ENCODE data around the gene ZNF618. TPM values are rescaled to one million over a fixed set of nuclear protein-coding genes. Genes with fewer than 3 reads are reported as not detected.
A peak's percentile ranks its signal among the peaks of the same experiment; 100 is the strongest.

ZNF618 gene
- total RNA-seq, 2 donors from 2014 or later = 0.33 to 1.4 TPM

GRCh38 chr9:113888976-113889375 is 12.9 kb downstream of the ZNF618 start:
- no peaks in the 10 kb centered on the region for H3K36me3 Mint-ChIP-seq
- no peaks in the 10 kb centered on the region for H3K9me3 Mint-ChIP-seq
- DNase-seq (ENCODE audit: low spot score) (no peak), ATAC-seq (no peak)
- no peak overlapping the region for H3K4me3 Mint-ChIP-seq
- peaks cover 13 to 20% of the 10 kb centered on the region in 2 donors for H3K4me1 Mint-ChIP-seq (ENCODE audit: low read depth in 2 of 2)
- H3K27me3 Mint-ChIP-seq = no peaks in the 10 kb centered on the region
- H3K27ac Mint-ChIP-seq = no peak overlapping the region

- no peaks in the 10 kb centered on the region for H3K9me3 Mint-ChIP-seq
- no peak overlapping the region for H3K4me3 Mint-ChIP-seq
- ATAC-seq = no peak
- no peaks in the 10 kb centered on the region for H3K27me3 Mint-ChIP-seq
- H3K36me3 Mint-ChIP-seq = no peaks in the 10 kb centered on the region
- H3K27ac Mint-ChIP-seq = no peak overlapping the region
- H3K4me1 Mint-ChIP-seq (ENCODE audit: low read depth in 2 of 2) = peaks cover 10 to 17% of the 10 kb centered on the region in 2 donors
- DNase-seq (ENCODE audit: low spot score) = no peak
These were observed 14.6 kb downstream of the ZNF618 start for GRCh38 chr9:113890704-113891103.

GRCh38 chr9:113892861-113893491 is 16.9 kb downstream of the ZNF618 start:
- Mint-ChIP-seq H3K27me3 (no peaks in the 10 kb centered on the region), H3K9me3 (no peaks in the 10 kb centered on the region), H3K36me3 (no peaks in the 10 kb centered on the region), H3K4me3 (no peak overlapping the region), H3K4me1 (ENCODE audit: low read depth in 2 of 2) (peaks cover 0 to 3% of the 10 kb centered on the region in 2 donors), H3K27ac (no peak overlapping the region)
- DNase-seq (ENCODE audit: low spot score) = no peak
- ATAC-seq = no peak

- ATAC-seq (no peak), DNase-seq (ENCODE audit: low spot score) (no peak)
- Mint-ChIP-seq H3K27me3 (no peaks in the 10 kb centered on the region), H3K9me3 (no peaks in the 10 kb centered on the region), H3K27ac (no peak overlapping the region), H3K36me3 (no peaks in the 10 kb centered on the region), H3K4me1 (ENCODE audit: low read depth in 2 of 2) (peaks cover 0 to 3% of the 10 kb centered on the region in 2 donors), H3K4me3 (no peak overlapping the region)
These were observed 18.1 kb downstream of the ZNF618 start for GRCh38 chr9:113894166-113894565.

GRCh38 chr9:113895526-113895925 is 19.4 kb downstream of the ZNF618 start:
- Mint-ChIP-seq H3K4me1 (ENCODE audit: low read depth in 2 of 2) (peaks cover 0 to 3% of the 10 kb centered on the region in 2 donors), H3K4me3 (no peak overlapping the region), H3K27ac (no peak overlapping the region), H3K9me3 (no peaks in the 10 kb centered on the region), H3K36me3 (no peaks in the 10 kb centered on the region), H3K27me3 (no peaks in the 10 kb centered on the region)
- ATAC-seq = no peak
- no peak for DNase-seq (ENCODE audit: low spot score)

- Mint-ChIP-seq H3K27ac (no peak overlapping the region), H3K36me3 (no peaks in the 10 kb centered on the region), H3K9me3 (no peaks in the 10 kb centered on the region), H3K27me3 (no peaks in the 10 kb centered on the region), H3K4me1 (ENCODE audit: low read depth in 2 of 2) (peaks cover 0 to 4% of the 10 kb centered on the region in 2 donors), H3K4me3 (no peak overlapping the region)
- no peak for ATAC-seq
- no peak for DNase-seq (ENCODE audit: low spot score)
These were observed 20.6 kb downstream of the ZNF618 start for GRCh38 chr9:113896713-113897112.

- no peak overlapping the region for H3K4me3 Mint-ChIP-seq
- H3K27me3 Mint-ChIP-seq = no peaks in the 10 kb centered on the region
- no peaks in the 10 kb centered on the region for H3K36me3 Mint-ChIP-seq
- H3K27ac Mint-ChIP-seq = no peak overlapping the region
- H3K9me3 Mint-ChIP-seq = no peaks in the 10 kb centered on the region
- ATAC-seq (no peak), DNase-seq (ENCODE audit: low spot score) (no peak)
- peaks cover 0 to 2% of the 10 kb centered on the region in 2 donors for H3K4me1 Mint-ChIP-seq (ENCODE audit: low read depth in 2 of 2)
These were observed 22.0 kb downstream of the ZNF618 start for GRCh38 chr9:113898151-113898550.

- ATAC-seq = no peak
These were observed 22.5 kb downstream of the ZNF618 start for GRCh38 chr9:113898596-113898995.

GRCh38 chr9:113899205-113899604 is 23.1 kb downstream of the ZNF618 start:
- no peak overlapping the region for H3K27ac Mint-ChIP-seq
- DNase-seq (ENCODE audit: low spot score) (no peak), ATAC-seq (no peak)
- peaks cover 0 to 2% of the 10 kb centered on the region in 2 donors for H3K4me1 Mint-ChIP-seq (ENCODE audit: low read depth in 2 of 2)
- H3K4me3 Mint-ChIP-seq = no peak overlapping the region
- H3K36me3 Mint-ChIP-seq = peaks cover 8% of the 10 kb centered on the region
- H3K27me3 Mint-ChIP-seq = no peaks in the 10 kb centered on the region
- H3K9me3 Mint-ChIP-seq = no peaks in the 10 kb centered on the region

More at GRCh38 chr9:113898596-113898995, 22.5 kb downstream of the ZNF618 start:
- H3K27me3 Mint-ChIP-seq = no peaks in the 10 kb centered on the region
- H3K4me1 Mint-ChIP-seq (ENCODE audit: low read depth in 2 of 2) = peaks cover 0 to 2% of the 10 kb centered on the region in 2 donors
- no peak overlapping the region for H3K4me3 Mint-ChIP-seq
- no peak overlapping the region for H3K27ac Mint-ChIP-seq
- H3K9me3 Mint-ChIP-seq = no peaks in the 10 kb centered on the region
- no peak for DNase-seq (ENCODE audit: low spot score)
- H3K36me3 Mint-ChIP-seq = peaks cover 2% of the 10 kb centered on the region

- Mint-ChIP-seq H3K4me1 (ENCODE audit: low read depth in 2 of 2) (peaks cover 2 to 4% of the 10 kb centered on the region in 2 donors), H3K9me3 (no peaks in the 10 kb centered on the region), H3K27ac (no peak overlapping the region), H3K36me3 (peaks cover 14% of the 10 kb centered on the region), H3K4me3 (no peak overlapping the region), H3K27me3 (no peaks in the 10 kb centered on the region)
- no peak for ATAC-seq
- DNase-seq (ENCODE audit: low spot score) = no peak
These were observed 25.1 kb downstream of the ZNF618 start for GRCh38 chr9:113901221-113901688.

- Mint-ChIP-seq H3K4me3 (no peak overlapping the region), H3K9me3 (no peaks in the 10 kb centered on the region), H3K4me1 (ENCODE audit: low read depth in 2 of 2) (peaks cover 2 to 7% of the 10 kb centered on the region in 2 donors), H3K27ac (no peak overlapping the region), H3K36me3 (peaks cover 14% of the 10 kb centered on the region), H3K27me3 (no peaks in the 10 kb centered on the region)
- ATAC-seq (no peak), DNase-seq (ENCODE audit: low spot score) (no peak)
These were observed 27.5 kb downstream of the ZNF618 start for GRCh38 chr9:113903514-113904077.

- no peak overlapping the region for H3K4me3 Mint-ChIP-seq
- H3K36me3 Mint-ChIP-seq = peaks cover 14% of the 10 kb centered on the region
- no peaks in the 10 kb centered on the region for H3K9me3 Mint-ChIP-seq
- no peaks in the 10 kb centered on the region for H3K27me3 Mint-ChIP-seq
- ATAC-seq (no peak), DNase-seq (ENCODE audit: low spot score) (no peak)
- peaks cover 2 to 7% of the 10 kb centered on the region in 2 donors for H3K4me1 Mint-ChIP-seq (ENCODE audit: low read depth in 2 of 2)
- H3K27ac Mint-ChIP-seq = no peak overlapping the region
These were observed 30.5 kb downstream of the ZNF618 start for GRCh38 chr9:113906411-113907110.

- H3K36me3 Mint-ChIP-seq = peaks cover 14% of the 10 kb centered on the region
- H3K4me3 Mint-ChIP-seq = no peak overlapping the region
These were observed 31.2 kb downstream of the ZNF618 start for GRCh38 chr9:113907282-113907681.

GRCh38 chr9:113909421-113909820 is 33.3 kb downstream of the ZNF618 start:
- ATAC-seq = peak in 1 of 2 donors; percentile 40
- no peak overlapping the region for H3K4me3 Mint-ChIP-seq

More at GRCh38 chr9:113907282-113907681, 31.2 kb downstream of the ZNF618 start:
- DNase-seq (ENCODE audit: low spot score) (no peak), ATAC-seq (no peak)
- no peaks in the 10 kb centered on the region for H3K27me3 Mint-ChIP-seq
- no peaks in the 10 kb centered on the region for H3K9me3 Mint-ChIP-seq
- peaks cover 0 to 7% of the 10 kb centered on the region in 2 donors for H3K4me1 Mint-ChIP-seq (ENCODE audit: low read depth in 2 of 2)
- no peak overlapping the region for H3K27ac Mint-ChIP-seq

More at GRCh38 chr9:113909421-113909820, 33.3 kb downstream of the ZNF618 start:
- no peaks in the 10 kb centered on the region for H3K27me3 Mint-ChIP-seq
- peaks cover 4% of the 10 kb centered on the region for H3K36me3 Mint-ChIP-seq
- H3K27ac Mint-ChIP-seq = no peak overlapping the region
- DNase-seq (ENCODE audit: low spot score) = no peak
- no peaks in the 10 kb centered on the region for H3K9me3 Mint-ChIP-seq
- H3K4me1 Mint-ChIP-seq (ENCODE audit: low read depth in 2 of 2) = peaks cover 0 to 7% of the 10 kb centered on the region in 2 donors
